ENCODE results near the gene COL13A1.

DNA sequence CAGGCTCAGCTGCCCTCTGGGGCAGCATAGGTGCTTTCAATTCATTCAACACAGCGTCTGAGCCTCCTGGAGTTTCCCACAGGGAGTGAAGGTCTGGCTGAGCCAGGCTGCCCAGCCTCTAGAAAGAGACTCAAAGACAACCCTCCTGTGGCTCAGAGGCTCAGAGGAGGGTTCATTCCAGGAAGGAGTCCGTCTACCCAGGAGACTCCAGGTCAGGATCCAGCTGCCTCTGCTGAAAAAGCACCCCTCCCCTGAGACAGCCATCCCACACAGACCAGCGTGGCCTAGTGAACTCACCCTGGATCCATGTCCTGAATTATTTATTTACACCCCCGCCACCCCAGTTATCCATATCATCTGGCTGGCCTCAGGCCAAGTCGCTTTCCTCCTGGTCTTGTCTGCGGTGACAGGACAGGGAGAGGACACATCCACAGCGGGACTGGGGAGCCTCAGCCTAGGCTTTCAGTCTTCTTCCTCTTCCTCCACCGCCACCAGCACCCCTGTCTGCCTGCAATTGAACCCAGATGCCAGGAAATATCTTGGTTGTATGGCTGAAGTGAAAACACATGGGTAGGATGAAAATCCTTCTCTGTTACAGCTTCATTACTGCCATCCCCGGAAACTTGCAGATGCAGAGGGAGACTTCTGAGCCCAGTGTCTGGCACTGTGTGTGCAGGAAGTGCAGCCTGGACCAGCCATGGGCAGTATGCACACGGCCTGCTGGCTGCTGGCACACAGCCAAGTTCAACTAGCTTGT lies 44.0 kb upstream of the COL13A1 start:
- TF ChIP-seq, protein P1, sequence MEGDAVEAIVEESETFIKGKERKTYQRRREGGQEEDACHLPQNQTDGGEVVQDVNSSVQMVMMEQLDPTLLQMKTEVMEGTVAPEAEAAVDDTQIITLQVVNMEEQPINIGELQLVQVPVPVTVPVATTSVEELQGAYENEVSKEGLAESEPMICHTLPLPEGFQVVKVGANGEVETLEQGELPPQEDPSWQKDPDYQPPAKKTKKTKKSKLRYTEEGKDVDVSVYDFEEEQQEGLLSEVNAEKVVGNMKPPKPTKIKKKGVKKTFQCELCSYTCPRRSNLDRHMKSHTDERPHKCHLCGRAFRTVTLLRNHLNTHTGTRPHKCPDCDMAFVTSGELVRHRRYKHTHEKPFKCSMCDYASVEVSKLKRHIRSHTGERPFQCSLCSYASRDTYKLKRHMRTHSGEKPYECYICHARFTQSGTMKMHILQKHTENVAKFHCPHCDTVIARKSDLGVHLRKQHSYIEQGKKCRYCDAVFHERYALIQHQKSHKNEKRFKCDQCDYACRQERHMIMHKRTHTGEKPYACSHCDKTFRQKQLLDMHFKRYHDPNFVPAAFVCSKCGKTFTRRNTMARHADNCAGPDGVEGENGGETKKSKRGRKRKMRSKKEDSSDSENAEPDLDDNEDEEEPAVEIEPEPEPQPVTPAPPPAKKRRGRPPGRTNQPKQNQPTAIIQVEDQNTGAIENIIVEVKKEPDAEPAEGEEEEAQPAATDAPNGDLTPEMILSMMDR (IDR thresholded peaks at IDR 0.05 in 2 of 3, conservative IDR thresholded peaks at IDR 0.05 in 1 of 3; ENCODE audit: borderline replicate concordance in 1 of 3, insufficient read depth in 1 of 3, low read depth in 2 of 3, low read length in 2 of 3) = no peak
- no peak for TF ChIP-seq POLR2A (IDR thresholded peaks at IDR 0.05; ENCODE audit: borderline replicate concordance, extremely low read depth, insufficient read depth, insufficient read length)
- TF ChIP-seq, protein P2, sequence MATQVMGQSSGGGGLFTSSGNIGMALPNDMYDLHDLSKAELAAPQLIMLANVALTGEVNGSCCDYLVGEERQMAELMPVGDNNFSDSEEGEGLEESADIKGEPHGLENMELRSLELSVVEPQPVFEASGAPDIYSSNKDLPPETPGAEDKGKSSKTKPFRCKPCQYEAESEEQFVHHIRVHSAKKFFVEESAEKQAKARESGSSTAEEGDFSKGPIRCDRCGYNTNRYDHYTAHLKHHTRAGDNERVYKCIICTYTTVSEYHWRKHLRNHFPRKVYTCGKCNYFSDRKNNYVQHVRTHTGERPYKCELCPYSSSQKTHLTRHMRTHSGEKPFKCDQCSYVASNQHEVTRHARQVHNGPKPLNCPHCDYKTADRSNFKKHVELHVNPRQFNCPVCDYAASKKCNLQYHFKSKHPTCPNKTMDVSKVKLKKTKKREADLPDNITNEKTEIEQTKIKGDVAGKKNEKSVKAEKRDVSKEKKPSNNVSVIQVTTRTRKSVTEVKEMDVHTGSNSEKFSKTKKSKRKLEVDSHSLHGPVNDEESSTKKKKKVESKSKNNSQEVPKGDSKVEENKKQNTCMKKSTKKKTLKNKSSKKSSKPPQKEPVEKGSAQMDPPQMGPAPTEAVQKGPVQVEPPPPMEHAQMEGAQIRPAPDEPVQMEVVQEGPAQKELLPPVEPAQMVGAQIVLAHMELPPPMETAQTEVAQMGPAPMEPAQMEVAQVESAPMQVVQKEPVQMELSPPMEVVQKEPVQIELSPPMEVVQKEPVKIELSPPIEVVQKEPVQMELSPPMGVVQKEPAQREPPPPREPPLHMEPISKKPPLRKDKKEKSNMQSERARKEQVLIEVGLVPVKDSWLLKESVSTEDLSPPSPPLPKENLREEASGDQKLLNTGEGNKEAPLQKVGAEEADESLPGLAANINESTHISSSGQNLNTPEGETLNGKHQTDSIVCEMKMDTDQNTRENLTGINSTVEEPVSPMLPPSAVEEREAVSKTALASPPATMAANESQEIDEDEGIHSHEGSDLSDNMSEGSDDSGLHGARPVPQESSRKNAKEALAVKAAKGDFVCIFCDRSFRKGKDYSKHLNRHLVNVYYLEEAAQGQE (IDR thresholded peaks at IDR 0.05; ENCODE audit: low read depth) = no peak
- TF ChIP-seq POLR2AphosphoS5 (IDR thresholded peaks at IDR 0.05; ENCODE audit: low read depth, low read length) = no peak
